Rectal smooth muscle tissue (tissue), 1 donor: ENCODE data around the gene TRIML2.

Experiments
- H3K27ac ChIP-seq: one replicate; pipeline ENCODE4 v1.7.0; 2013; ENCODE audit warnings: low read depth, low read length, inconsistent platforms
- H3K27me3 ChIP-seq: one replicate; pipeline ENCODE4 v1.7.0; 2013; ENCODE audit warnings: low read length; ENCODE audit not compliant: control insufficient read depth, insufficient read depth
- H3K36me3 ChIP-seq: one replicate; pipeline ENCODE4 v1.7.0; 2013; ENCODE audit warnings: low read length; ENCODE audit not compliant: control insufficient read depth, insufficient read depth
- H3K4me1 ChIP-seq: one replicate; pipeline ENCODE4 v1.7.0; 2013; ENCODE audit warnings: low read length; ENCODE audit not compliant: control insufficient read depth, insufficient read depth
- H3K4me3 ChIP-seq: one replicate; pipeline ENCODE4 v1.7.0; 2013; ENCODE audit warnings: low read length
- H3K9ac ChIP-seq: one replicate; pipeline ENCODE4 v1.7.0; 2013; ENCODE audit warnings: low read length

TRIML2 gene

GRCh38 chr4:188127214-188127874 lies 17.9 kb upstream of the TRIML2 start:
- Histone ChIP-seq H3K4me1 (no peaks in the 10 kb centered on the region), H3K27ac (no peak overlapping the region), H3K9ac (no peak overlapping the region), H3K36me3 (no peaks in the 10 kb centered on the region), H3K27me3 (no peaks in the 10 kb centered on the region), H3K4me3 (no peak overlapping the region)

DNA sequence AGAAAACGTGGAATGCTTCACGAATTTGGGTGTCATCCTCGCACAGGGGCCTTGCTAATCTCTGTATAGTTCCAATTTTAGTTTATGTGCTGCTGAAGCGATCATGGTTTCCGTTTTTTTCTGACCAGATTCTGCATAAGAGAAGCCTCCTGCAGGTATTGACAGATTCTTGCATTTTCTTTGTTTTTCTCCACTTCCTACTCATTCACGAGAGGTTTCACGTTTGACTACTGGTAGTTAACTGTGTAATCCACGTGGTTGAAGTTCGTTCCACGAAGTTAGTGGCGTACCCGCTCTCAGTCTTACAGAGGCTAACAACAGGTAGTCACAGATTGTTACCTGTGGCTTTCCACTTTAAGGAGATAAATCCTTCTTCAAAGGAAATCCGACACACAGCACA lies 12.1 kb upstream of the TRIML2 start:
- H3K9ac ChIP-seq = no peak overlapping the region
- H3K36me3 ChIP-seq = no peaks in the 10 kb centered on the region
- no peak overlapping the region for H3K4me3 ChIP-seq
- H3K27ac ChIP-seq = no peak overlapping the region
- H3K4me1 ChIP-seq = no peaks in the 10 kb centered on the region
- H3K27me3 ChIP-seq = no peaks in the 10 kb centered on the region

DNA sequence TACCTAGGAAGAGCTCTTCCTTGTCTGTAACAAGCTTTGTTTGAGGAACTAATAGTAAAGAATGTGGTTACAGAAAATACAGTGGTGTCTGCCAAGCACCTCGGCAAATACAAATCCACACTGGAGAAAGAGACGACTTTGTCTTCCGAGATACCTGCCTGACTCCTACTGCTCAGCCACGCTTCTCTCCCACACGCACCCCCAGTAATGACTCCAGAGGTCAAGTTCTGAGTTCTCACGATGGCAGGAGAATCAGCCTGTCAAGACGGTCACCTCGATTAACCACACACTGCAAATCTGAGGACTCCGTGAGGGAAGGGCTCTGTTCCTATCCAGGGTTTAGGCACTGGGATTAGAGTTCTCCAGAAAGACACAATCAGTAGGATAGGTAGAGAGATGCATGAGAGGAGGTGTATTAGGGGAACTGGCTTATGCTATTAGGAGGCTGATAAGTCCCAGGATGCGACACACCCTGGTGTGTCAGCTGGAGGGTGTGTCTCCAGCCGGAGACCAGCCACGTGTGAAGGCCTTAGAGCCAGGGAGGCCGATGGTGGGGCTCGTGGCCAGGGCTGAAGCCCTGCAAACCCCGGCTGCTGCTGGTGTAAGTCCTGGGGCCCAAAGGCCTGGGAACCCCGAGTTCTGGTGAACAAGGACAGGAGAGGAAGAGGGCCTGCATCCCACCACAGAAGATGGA lies 8.4 kb upstream of the TRIML2 start:
- Histone ChIP-seq H3K4me3 (no peak overlapping the region), H3K27ac (no peak overlapping the region), H3K36me3 (no peaks in the 10 kb centered on the region), H3K27me3 (no peaks in the 10 kb centered on the region), H3K9ac (no peak overlapping the region), H3K4me1 (no peaks in the 10 kb centered on the region)

- H3K36me3 ChIP-seq = no peaks in the 10 kb centered on the region
- H3K4me1 ChIP-seq = no peaks in the 10 kb centered on the region
- no peak overlapping the region for H3K4me3 ChIP-seq
- H3K9ac ChIP-seq = no peak overlapping the region
- no peak overlapping the region for H3K27ac ChIP-seq
- H3K27me3 ChIP-seq = no peaks in the 10 kb centered on the region
Measured at GRCh38 chr4:188113156-188113555, 3.8 kb upstream of the TRIML2 start.

DNA sequence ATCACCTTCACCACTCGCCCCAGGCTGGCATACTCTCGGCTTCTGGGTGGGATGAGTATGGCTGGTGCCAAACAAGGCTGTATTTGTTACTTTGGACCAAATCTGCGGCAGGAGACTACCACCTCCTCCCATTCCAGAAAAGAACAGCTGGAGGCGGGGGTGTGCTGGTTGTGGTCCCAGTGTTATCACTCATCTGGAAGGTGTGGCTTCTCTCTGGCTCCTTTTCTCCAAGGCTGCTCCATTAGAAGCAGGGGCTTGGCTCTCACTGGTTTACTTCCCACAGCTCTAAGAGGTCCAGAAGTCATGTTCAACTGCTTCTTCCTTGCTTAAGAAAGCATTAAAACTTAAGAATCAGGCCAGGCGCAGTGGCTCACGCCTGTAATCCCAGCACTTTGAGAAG lies 2.6 kb upstream of the TRIML2 start:
- Histone ChIP-seq H3K27me3 (no peaks in the 10 kb centered on the region), H3K9ac (no peak overlapping the region), H3K27ac (no peak overlapping the region), H3K4me1 (no peaks in the 10 kb centered on the region), H3K36me3 (no peaks in the 10 kb centered on the region), H3K4me3 (no peak overlapping the region)

- Histone ChIP-seq H3K4me3 (no peak overlapping the region), H3K27me3 (no peaks in the 10 kb centered on the region), H3K4me1 (no peaks in the 10 kb centered on the region), H3K27ac (no peak overlapping the region), H3K9ac (no peak overlapping the region), H3K36me3 (no peaks in the 10 kb centered on the region)
Measured at GRCh38 chr4:188110741-188111471, 1.5 kb upstream of the TRIML2 start.

DNA sequence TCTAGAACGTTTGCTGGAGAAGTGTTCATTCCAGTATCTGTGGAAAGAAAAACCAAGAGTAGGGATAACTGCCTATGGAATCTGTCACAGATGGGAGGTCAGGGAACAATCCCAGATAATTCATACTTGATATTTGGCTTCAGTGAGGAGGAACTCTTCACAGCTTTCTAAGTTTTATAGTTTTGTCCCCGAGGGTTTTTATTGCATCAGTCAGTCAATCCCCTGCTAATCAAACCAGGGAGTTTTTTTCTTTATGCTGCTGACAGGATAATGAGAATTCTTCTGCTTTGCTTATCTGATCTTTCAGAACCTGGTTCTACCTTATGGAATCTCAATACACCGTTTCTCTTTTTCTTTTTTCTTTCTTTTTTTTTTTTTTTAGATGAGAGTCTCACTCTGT lies 633 bp upstream of the TRIML2 start:
- Histone ChIP-seq H3K27me3 (no peaks in the 10 kb centered on the region), H3K4me1 (no peaks in the 10 kb centered on the region), H3K9ac (no peak overlapping the region), H3K36me3 (no peaks in the 10 kb centered on the region), H3K27ac (no peak overlapping the region), H3K4me3 (no peak overlapping the region)

GRCh38 chr4:188107931-188108843 lies 1.2 kb downstream of the TRIML2 start:
- H3K4me1 ChIP-seq = no peaks in the 10 kb centered on the region
- no peak overlapping the region for H3K4me3 ChIP-seq
- no peak overlapping the region for H3K9ac ChIP-seq
- H3K36me3 ChIP-seq = no peaks in the 10 kb centered on the region
- no peaks in the 10 kb centered on the region for H3K27me3 ChIP-seq
- no peak overlapping the region for H3K27ac ChIP-seq

DNA sequence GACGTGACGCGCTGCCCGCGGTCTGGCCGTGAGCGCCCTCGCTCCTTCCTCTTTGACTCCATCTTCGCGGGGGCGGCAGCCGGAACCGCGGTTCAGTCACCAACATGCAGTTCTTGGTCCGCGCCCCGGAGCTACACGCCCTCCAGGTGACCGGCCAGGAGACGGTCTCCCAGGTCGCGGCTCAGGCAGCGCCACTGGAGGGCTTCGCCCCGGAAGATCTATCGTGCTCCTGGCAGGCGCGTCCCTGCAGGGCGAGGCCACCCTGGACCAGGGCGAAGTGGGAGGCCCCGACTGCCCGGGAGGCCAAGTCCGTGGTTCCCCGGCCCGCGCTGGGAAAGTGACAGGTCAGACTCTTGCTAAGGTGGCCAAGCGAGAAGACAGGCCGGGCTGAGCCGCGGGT lies 2.9 kb downstream of the TRIML2 start:
- H3K4me1 ChIP-seq = no peaks in the 10 kb centered on the region
- no peak overlapping the region for H3K4me3 ChIP-seq
- no peak overlapping the region for H3K27ac ChIP-seq
- no peaks in the 10 kb centered on the region for H3K27me3 ChIP-seq
- no peak overlapping the region for H3K9ac ChIP-seq
- no peaks in the 10 kb centered on the region for H3K36me3 ChIP-seq

GRCh38 chr4:188092824-188093223 lies 16.6 kb downstream of the TRIML2 start:
- Histone ChIP-seq H3K4me1 (no peaks in the 10 kb centered on the region), H3K9ac (no peak overlapping the region), H3K27ac (no peak overlapping the region), H3K27me3 (no peaks in the 10 kb centered on the region), H3K36me3 (no peaks in the 10 kb centered on the region), H3K4me3 (no peak overlapping the region)

DNA sequence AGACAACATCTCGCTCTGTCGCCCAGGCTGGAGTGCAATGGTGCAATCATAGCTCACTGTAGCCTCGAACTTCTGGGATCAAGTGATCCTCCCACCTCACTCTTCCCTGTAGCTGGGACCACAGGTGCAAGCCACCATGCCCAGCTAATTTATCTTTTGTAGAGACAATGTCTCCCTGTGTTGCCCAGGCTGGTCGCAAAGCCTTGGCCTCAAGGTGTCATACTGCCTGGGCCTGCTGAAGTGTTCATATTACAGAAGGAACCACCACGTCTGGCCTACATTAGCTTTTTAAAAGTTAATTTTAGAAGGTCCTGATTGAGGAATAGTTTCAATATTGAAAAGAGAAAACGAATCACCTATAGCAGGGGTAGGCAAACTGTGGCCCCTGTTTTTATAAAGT lies 22.5 kb downstream of the TRIML2 start:
- H3K4me1 ChIP-seq = no peaks in the 10 kb centered on the region
- no peak overlapping the region for H3K27ac ChIP-seq
- no peaks in the 10 kb centered on the region for H3K27me3 ChIP-seq
- H3K36me3 ChIP-seq = no peaks in the 10 kb centered on the region
- H3K9ac ChIP-seq = no peak overlapping the region
- H3K4me3 ChIP-seq = no peak overlapping the region

DNA sequence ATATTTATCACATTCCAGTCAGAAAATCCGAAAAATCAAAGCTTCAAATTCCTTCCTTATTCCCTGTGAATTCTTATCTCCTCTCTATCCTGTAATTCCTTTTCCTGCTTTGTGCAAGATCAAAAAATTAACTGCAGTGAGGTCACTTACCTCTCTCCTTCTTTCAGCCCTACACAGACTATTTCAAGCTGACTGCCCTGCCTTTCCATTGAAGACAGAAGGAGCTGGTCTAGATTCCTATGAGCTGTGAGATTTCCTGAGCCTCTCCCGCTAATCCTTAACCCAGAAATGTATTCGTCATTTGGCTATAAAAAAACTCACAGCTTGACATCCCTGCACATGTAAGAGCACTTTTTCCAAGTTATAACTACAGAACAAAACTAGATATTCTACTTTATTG lies 26.6 kb downstream of the TRIML2 start:
- Histone ChIP-seq H3K4me3 (no peak overlapping the region), H3K9ac (no peak overlapping the region), H3K4me1 (no peaks in the 10 kb centered on the region), H3K27ac (no peak overlapping the region), H3K36me3 (no peaks in the 10 kb centered on the region), H3K27me3 (no peaks in the 10 kb centered on the region)
